OCI-LY7 (cell line): ENCODE measurements around the gene ABHD13. TPM values are rescaled to one million over a fixed set of nuclear protein-coding genes. Genes with fewer than 3 reads are reported as not detected.

ENCODE experiments used
- BruUV-seq: library from RNA; stranded (reverse); fragments of 400-500 nt; replicated peaks from 2 replicates; lab custom pipeline; 2021; lab: Mats Ljungman, UMichigan
- CTCF ChIA-PET: fragments of 300-600 bp; sonication (Branson Sonifier 250); formaldehyde crosslinking; loops from one replicate; lab custom pipeline; 2022; ENCODE audit warnings: antibody characterized with exemption; ENCODE audit not compliant: unreplicated experiment; lab: Charles Lee
- POLR2A ChIA-PET: fragments of 300-600 bp; sonication (Branson Sonifier 250); formaldehyde crosslinking; loops from one replicate; lab custom pipeline; 2022; ENCODE audit warnings: antibody characterized with exemption; lab: Charles Lee
- DNase-seq: peaks from one replicate; pipeline ENCODE4 v3.0.0-alpha.2; 2015; ENCODE audit warnings: low spot score
- H2AFZ ChIP-seq: fragments of 200-600 bp; sonication (generic), shearing (Covaris generic); 2 replicates; pipeline ENCODE4 v1.6.1; 2014; ENCODE audit warnings: mild to moderate bottlenecking, antibody characterized with exemption, low read length, moderate library complexity
- H3K27ac ChIP-seq: fragments of 200-600 bp; sonication (generic); 2 replicates; pipeline ENCODE4 v1.5.1; 2014; ENCODE audit warnings: mixed run types, low read depth, mild to moderate bottlenecking, moderate library complexity, low read length, inconsistent platforms; ENCODE audit not compliant: poor library complexity, severe bottlenecking
- H3K36me3 ChIP-seq: fragments of 200-600 bp; sonication (generic); 2 replicates; pipeline ENCODE4 v1.6.1; 2014; ENCODE audit warnings: mild to moderate bottlenecking, antibody characterized with exemption, low read length, moderate library complexity, mixed read lengths; ENCODE audit not compliant: insufficient read depth
- H3K4me1 ChIP-seq: fragments of 200-600 bp; sonication (generic); 2 replicates; pipeline ENCODE4 v1.5.1; 2014; ENCODE audit warnings: mild to moderate bottlenecking, low read length; ENCODE audit not compliant: insufficient read depth, poor library complexity, severe bottlenecking
- H3K4me2 ChIP-seq: fragments of 200-600 bp; sonication (generic); 2 replicates; pipeline ENCODE4 v1.6.1; 2014; ENCODE audit warnings: mild to moderate bottlenecking, low read length
- H3K4me3 ChIP-seq: fragments of 200-600 bp; sonication (generic); 2 replicates; pipeline ENCODE4 v1.5.1; 2014; ENCODE audit warnings: mild to moderate bottlenecking, low read depth, low read length; ENCODE audit not compliant: poor library complexity, severe bottlenecking
- H3K79me2 ChIP-seq: fragments of 200-600 bp; sonication (generic); 2 replicates; pipeline ENCODE4 v1.6.1; 2016; ENCODE audit warnings: low read depth, mild to moderate bottlenecking, low read length, moderate library complexity, mixed read lengths; ENCODE audit not compliant: insufficient read depth
- H3K9me2 ChIP-seq: fragments of 200-600 bp; sonication (generic); 2 replicates; pipeline ENCODE4 v1.6.1; 2016; ENCODE audit warnings: mild to moderate bottlenecking, low read length, mixed read lengths; ENCODE audit not compliant: insufficient read depth
- H3K9me3 ChIP-seq: fragments of 200-600 bp; sonication (generic); 2 replicates; pipeline ENCODE4 v1.6.1; 2014; ENCODE audit warnings: mild to moderate bottlenecking, mixed run types, low read length, mixed read lengths
- H4K20me1 ChIP-seq: fragments of 200-600 bp; sonication (generic); 2 replicates; pipeline ENCODE4 v1.6.1; 2014; ENCODE audit warnings: mild to moderate bottlenecking, antibody characterized with exemption, low read length, moderate library complexity, mixed read lengths; ENCODE audit not compliant: insufficient read depth
- CTCF ChIP-seq: fragments of 200-600 bp; sonication (generic); conservative IDR thresholded peaks from 2 replicates; pipeline ENCODE4 v1.5.1; 2014; ENCODE audit warnings: mild to moderate bottlenecking, antibody characterized with exemption, low read length, moderate library complexity, mixed read lengths
- EZH2phosphoT487 ChIP-seq: fragments of 200-600 bp; sonication (generic); IDR thresholded peaks from 2 replicates; pipeline ENCODE4 v1.6.1; 2018; ENCODE audit warnings: low read depth, borderline replicate concordance, mild to moderate bottlenecking, mixed run types, antibody characterized with exemption, low read length, moderate library complexity, mixed read lengths
- intact Hi-C: fragments of 100-400 bp; cut with micrococcal nuclease; formaldehyde crosslinking; loops from one replicate; pipeline ENCODE4 v1.10.0; 2022; ENCODE audit not compliant: unreplicated experiment
- total RNA-seq, 2 experiments: library from RNA; depleted of rRNA in 1 of 2; stranded (reverse); fragments of >200 nt in 1 of 2; shearing (Covaris generic) in 1 of 2; gene quantifications; 2 replicates each; pipeline ENCODE4 v1.2.3, GENCODE V29; 2014 to 2022

ABHD13 gene
- total RNA-seq, 2 experiments from 2014 or later = 2.1 to 3.3 TPM

GRCh38 chr13:108249150-108249549, 31.0 kb downstream of the ABHD13 start:
- intact Hi-C loops = no loop called here
- H3K4me1 ChIP-seq = no peaks in the 10 kb centered on the region
- BruUV-seq = no TSS peak

GRCh38 chr13:108257248-108257647, 39.1 kb downstream of the ABHD13 start:
- no peak overlapping the region for H3K4me3 ChIP-seq
- H4K20me1 ChIP-seq = no peaks in the 10 kb centered on the region
- POLR2A ChIA-PET = no interaction called here
- no peak overlapping the region for H2AFZ ChIP-seq
- no TSS peak for BruUV-seq
- no peaks in the 10 kb centered on the region for H3K79me2 ChIP-seq
- no peak overlapping the region for H3K27ac ChIP-seq
- H3K4me2 ChIP-seq = no peak overlapping the region
- H3K9me3 ChIP-seq = no peaks in the 10 kb centered on the region
- intact Hi-C loops = no loop called here
- CTCF ChIA-PET = no interaction called here
- H3K4me1 ChIP-seq = no peaks in the 10 kb centered on the region
- no peaks in the 10 kb centered on the region for H3K36me3 ChIP-seq
- no peak for DNase-seq
- TF ChIP-seq CTCF = no peak
- TF ChIP-seq EZH2phosphoT487 = no peak
- no peaks in the 10 kb centered on the region for H3K9me2 ChIP-seq

More at GRCh38 chr13:108249150-108249549, 31.0 kb downstream of the ABHD13 start:
- H3K79me2 ChIP-seq = no peaks in the 10 kb centered on the region
- ChIA-PET POLR2A (no interaction called here), CTCF (no interaction called here)
- no peaks in the 10 kb centered on the region for H4K20me1 ChIP-seq
- H3K9me2 ChIP-seq = no peaks in the 10 kb centered on the region
- DNase-seq = no peak
- no peak overlapping the region for H3K4me3 ChIP-seq
- no peak overlapping the region for H2AFZ ChIP-seq
- H3K36me3 ChIP-seq = no peaks in the 10 kb centered on the region
- no peak overlapping the region for H3K27ac ChIP-seq
- no peaks in the 10 kb centered on the region for H3K9me3 ChIP-seq
- no peak overlapping the region for H3K4me2 ChIP-seq
- TF ChIP-seq CTCF (no peak), EZH2phosphoT487 (no peak)

GRCh38 chr13:108263621-108264355, 45.6 kb downstream of the ABHD13 start:
- H4K20me1 ChIP-seq = no peaks in the 10 kb centered on the region
- H3K27ac ChIP-seq = no peak overlapping the region
- no peak for TF ChIP-seq EZH2phosphoT487
- TF ChIP-seq CTCF = no peak
- H3K36me3 ChIP-seq = no peaks in the 10 kb centered on the region
- no peaks in the 10 kb centered on the region for H3K79me2 ChIP-seq
- H3K4me2 ChIP-seq = no peak overlapping the region
- H3K9me3 ChIP-seq = no peaks in the 10 kb centered on the region
- BruUV-seq = no TSS peak
- ChIA-PET CTCF (no interaction called here), POLR2A (no interaction called here)
- no peaks in the 10 kb centered on the region for H3K9me2 ChIP-seq
- no peak for DNase-seq
- intact Hi-C loops = no loop called here
- H3K4me1 ChIP-seq = no peaks in the 10 kb centered on the region
- H2AFZ ChIP-seq = no peak overlapping the region
- no peak overlapping the region for H3K4me3 ChIP-seq
